Measurements from ENCODE around the gene BPIFA3. TPM values are rescaled to one million over a fixed set of nuclear protein-coding genes. Genes with fewer than 3 reads are reported as not detected.

BPIFA3 gene
- total and polyA plus RNA-seq, 2 of the 8 experiments (the other 6 are each of a cell fraction or from before 2014, with no cell fraction given), result not detected

GRCh38 chr20:33172781-33173180 is 44.4 kb upstream of the BPIFA3 start:
- POLR2A ChIA-PET (ENCODE audit: partially characterized antibody), result interaction anchor here (0.6 kb wide), 1 partner anchor 16 kb away, joined by 3 read pairs; no protein-coding TSS in a partner anchor

More at GRCh38 chr20:33172781-33173180, 44.4 kb upstream of the BPIFA3 start:
- no peak overlapping the region for H3K56ac ChIP-seq (replicated peaks; ENCODE audit: insufficient read length, low read depth, low read length)
- H3K4ac ChIP-seq (replicated peaks; ENCODE audit: insufficient read length, low read depth, low read length), result no peak overlapping the region
- H2BK15ac ChIP-seq (ENCODE audit: low read length), result no peak overlapping the region
- no peak overlapping the region for H3K4me3 ChIP-seq (ENCODE audit: extremely low read depth in 1 of 4, insufficient read depth in 2 of 4, low read depth in 3 of 4, low read length in 4 of 4)
- DNase-seq (ENCODE audit: low read depth in 1 of 2, low spot score in 2 of 2) (no peak), FAIRE-seq (no peak)
- H4K5ac ChIP-seq (ENCODE audit: insufficient read length, low read depth, low read length), result no peak overlapping the region
- no peak overlapping the region for H3K23ac ChIP-seq (ENCODE audit: insufficient read length)
- H4K20me1 ChIP-seq (replicated peaks in 1 of 2; ENCODE audit: control insufficient read depth in 1 of 2, insufficient read depth in 2 of 2, low read length in 2 of 2), result no peaks in the 10 kb centered on the region
- no peak overlapping the region for H2BK5ac ChIP-seq (ENCODE audit: low read depth, low read length)
- no peak overlapping the region for H2BK12ac ChIP-seq (ENCODE audit: low read depth, low read length)
- H3K9me3 ChIP-seq (ENCODE audit: insufficient read depth in 2 of 2, low read depth in 1 of 2, low read length in 1 of 2), result peaks cover 10 to 15% of the 10 kb centered on the region in 2 experiments
- H2BK120ac ChIP-seq (replicated peaks; ENCODE audit: low read depth, low read length), result no peak overlapping the region
- H2AFZ ChIP-seq (ENCODE audit: low read length), result no peak overlapping the region
- no peak overlapping the region for H4K91ac ChIP-seq (replicated peaks; ENCODE audit: insufficient read length, low read length)
- H3K23me2 ChIP-seq (ENCODE audit: low read depth, low read length), result no peaks in the 10 kb centered on the region
- H3K27me3 ChIP-seq (replicated peaks in 1 of 4; ENCODE audit: control insufficient read depth in 3 of 4, extremely low read depth in 1 of 4, insufficient read depth in 3 of 4, low read length in 3 of 4), result no peaks in the 10 kb centered on the region
- H3K27ac ChIP-seq (ENCODE audit: low read depth, low read length), result no peak overlapping the region
- no peak overlapping the region for H3K9ac ChIP-seq (replicated peaks in 1 of 4; ENCODE audit: extremely low read depth in 1 of 4, low read depth in 3 of 4, low read length in 3 of 4)
- H3K18ac ChIP-seq (ENCODE audit: extremely low read depth, low read length), result no peak overlapping the region
- H3K79me2 ChIP-seq (ENCODE audit: control insufficient read depth in 1 of 2, insufficient read depth in 2 of 2, low read length in 2 of 2), result no peaks in the 10 kb centered on the region
- no peak overlapping the region for H2BK20ac ChIP-seq (ENCODE audit: low read length)
- H2AK5ac ChIP-seq (ENCODE audit: low read depth, low read length), result no peak overlapping the region
- no peak overlapping the region for H3K14ac ChIP-seq (ENCODE audit: insufficient read length)
- CTCF ChIA-PET (ENCODE audit: partially characterized antibody), result interaction anchor here (0.8 to 1.2 kb wide), 3 partner anchors 18 to 74 kb away, joined by 3 to 4 read pairs (median 3); no protein-coding TSS in a partner anchor
- no peaks in the 10 kb centered on the region for H3K36me3 ChIP-seq (ENCODE audit: control insufficient read depth in 2 of 4, insufficient read depth in 4 of 4, low read length in 3 of 4)
- WGBS, 2 experiments (ENCODE audit: extremely low coverage in 1 of 2, insufficient coverage in 1 of 2, insufficient read length in 1 of 2, insufficient replicate concordance in 2 of 2, low coverage in 1 of 2, low lambda C conversion rate in 2 of 2, missing lambda C conversion rate in 1 of 2), result 80% methylated on average over 7 of the region's 7 CpGs; no CpG with 5 or more reads in 1 of the 2 experiments
- no peak overlapping the region for H4K8ac ChIP-seq (ENCODE audit: extremely low read depth, insufficient read depth, low read length)
- H3K79me1 ChIP-seq (ENCODE audit: low read depth, low read length), result no peaks in the 10 kb centered on the region
- 0 out of 7 replicates have a peak, but pooled peaks cover 0 to under 1% (median 0%) of the 10 kb centered on the region in 4 experiments for H3K4me1 ChIP-seq (replicated peaks in 1 of 4; ENCODE audit: control insufficient read depth in 3 of 4, insufficient read depth in 4 of 4, low read length in 3 of 4)
- H3K4me2 ChIP-seq (ENCODE audit: insufficient read depth in 1 of 2, low read depth in 2 of 2, low read length in 2 of 2), result no peak overlapping the region

Measured in H1 (cell line).